ENCODE measurements around the gene TTLL13.
A peak's percentile ranks its signal among the peaks of the same experiment; 100 is the strongest.
"Not testable (repeated sequence)": the region's sequence is repeated elsewhere in the genome, so short reads cannot be mapped to it uniquely, and the experiment has no call there.

TTLL13 gene

GRCh38 chr15:90291679-90292356 is 42.5 kb downstream of the TTLL13 start:
- DNase-seq, result peak; percentile 17

DNA sequence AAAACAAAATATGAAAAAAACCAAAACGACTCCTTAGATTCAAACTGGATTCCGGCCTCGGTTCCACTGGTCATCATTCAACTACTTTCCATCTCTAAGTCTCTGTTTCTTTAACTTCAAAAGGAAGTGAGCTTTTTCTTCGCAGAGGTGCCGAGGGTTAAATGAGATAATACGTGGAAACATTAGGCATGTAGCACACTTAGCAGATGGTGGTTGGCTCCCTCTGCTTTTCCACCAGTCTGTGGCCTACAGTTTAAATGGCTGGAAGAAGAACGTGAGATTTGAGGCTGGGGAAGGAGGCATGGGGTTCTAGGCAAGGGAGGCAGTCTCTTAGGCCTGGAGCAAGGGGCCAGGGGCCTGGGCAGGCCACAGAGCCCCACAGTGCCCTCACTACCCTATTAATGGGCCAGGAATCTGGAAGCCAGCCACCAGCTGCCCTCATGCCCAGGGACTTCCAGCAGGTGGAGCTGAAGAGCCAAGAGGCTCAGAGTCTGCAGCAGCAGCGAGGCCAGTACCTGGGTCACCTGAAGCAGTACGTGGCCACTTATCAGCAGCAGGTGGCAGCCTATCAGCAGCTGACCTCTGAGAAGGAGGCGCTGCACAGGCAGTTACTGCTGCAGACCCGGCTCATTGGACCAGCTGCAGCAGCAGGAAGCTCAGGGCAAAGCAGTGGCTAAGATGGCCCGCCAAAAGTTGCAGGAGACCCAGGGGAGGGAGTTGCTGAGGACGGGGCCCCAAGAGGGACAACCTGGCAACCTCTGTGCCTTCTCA is 43.9 kb downstream of the TTLL13 start:
- peak; percentile 73 for DNase-seq

DNA sequence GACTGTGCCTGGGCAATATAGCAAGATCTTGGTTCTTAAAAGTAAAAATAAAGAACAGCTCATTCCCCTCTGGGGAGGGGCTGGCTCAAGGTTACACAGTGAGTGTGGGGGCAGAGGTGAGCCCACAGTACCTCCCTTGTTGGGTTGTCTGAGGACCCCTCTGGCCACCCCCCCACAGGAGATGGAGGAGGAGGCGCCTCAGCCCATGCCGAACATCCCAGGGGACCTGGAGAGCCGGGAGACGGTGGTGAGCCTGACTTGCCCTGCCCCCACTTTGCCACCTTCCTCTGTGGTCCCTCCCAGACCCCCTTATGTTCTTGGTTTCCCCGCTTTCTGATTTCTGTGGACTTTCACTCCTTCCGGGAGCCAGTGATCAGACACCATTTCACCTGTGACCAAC is 44.8 kb downstream of the TTLL13 start:
- no peak for DNase-seq

- no peak for DNase-seq
These were observed 45.4 kb downstream of the TTLL13 start for GRCh38 chr15:90294601-90295269.

GRCh38 chr15:90295270-90295648 is 45.9 kb downstream of the TTLL13 start:
- DNase-seq, result no peak

- not testable (repeated sequence) for DNase-seq
These were observed 47.0 kb downstream of the TTLL13 start for GRCh38 chr15:90296316-90296884.

GRCh38 chr15:90297021-90297420 is 47.7 kb downstream of the TTLL13 start:
- DNase-seq, result no peak

GRCh38 chr15:90300541-90300940 is 51.2 kb downstream of the TTLL13 start:
- no peak for DNase-seq

GRCh38 chr15:90300988-90301706 is 51.8 kb downstream of the TTLL13 start:
- DNase-seq, result peak; percentile 62

DNA sequence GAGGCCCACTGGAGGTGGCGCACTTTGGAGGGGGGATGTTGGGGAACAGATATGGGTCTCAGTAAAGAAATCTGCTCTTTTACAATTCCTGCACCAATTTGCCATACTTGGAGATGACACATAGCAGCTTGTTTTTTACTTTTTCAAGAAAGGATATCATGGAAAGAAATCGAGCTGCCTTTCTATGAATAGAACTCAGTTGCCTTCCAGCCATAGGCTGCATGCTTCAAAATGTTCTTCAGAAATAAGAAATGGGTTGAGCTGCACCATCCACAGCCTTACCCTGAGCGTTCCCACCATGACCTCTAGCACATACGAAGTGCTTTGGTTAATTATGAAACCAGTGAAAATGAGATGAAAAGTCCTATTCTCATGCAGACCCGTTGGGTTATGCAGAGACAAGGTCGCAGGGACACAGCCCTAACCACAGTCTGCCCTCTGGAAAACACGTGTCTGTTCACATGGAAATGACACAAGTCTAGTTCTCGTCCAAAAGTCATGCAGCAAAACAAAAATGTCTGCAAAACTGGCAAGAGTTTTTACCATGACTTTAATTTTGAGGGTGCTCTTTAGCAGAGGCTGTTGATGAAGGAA is 52.4 kb downstream of the TTLL13 start:
- DNase-seq, result no peak

DNA sequence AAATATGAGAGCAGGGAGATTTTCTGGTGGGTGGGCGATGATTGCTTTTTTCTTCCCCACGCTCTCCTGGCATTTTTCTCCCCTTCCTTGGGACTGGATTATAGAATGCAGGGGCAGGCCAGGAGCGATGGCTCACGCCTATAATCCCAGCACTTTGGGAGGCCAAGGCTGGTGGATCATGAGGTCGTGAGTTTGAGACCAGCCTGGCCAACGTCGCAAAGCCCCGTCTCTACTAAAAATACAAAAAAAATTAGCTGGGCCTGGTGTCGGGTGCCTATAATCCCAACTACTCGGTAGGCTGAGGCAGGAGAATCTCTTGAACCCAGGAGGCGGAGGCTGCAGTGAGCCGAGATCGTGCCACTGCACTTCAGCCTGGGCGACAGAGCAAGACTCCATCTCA is 56.0 kb downstream of the TTLL13 start:
- DNase-seq, result not testable (repeated sequence)

GRCh38 chr15:90305932-90306331 is 56.6 kb downstream of the TTLL13 start:
- DNase-seq, result no peak

DNA sequence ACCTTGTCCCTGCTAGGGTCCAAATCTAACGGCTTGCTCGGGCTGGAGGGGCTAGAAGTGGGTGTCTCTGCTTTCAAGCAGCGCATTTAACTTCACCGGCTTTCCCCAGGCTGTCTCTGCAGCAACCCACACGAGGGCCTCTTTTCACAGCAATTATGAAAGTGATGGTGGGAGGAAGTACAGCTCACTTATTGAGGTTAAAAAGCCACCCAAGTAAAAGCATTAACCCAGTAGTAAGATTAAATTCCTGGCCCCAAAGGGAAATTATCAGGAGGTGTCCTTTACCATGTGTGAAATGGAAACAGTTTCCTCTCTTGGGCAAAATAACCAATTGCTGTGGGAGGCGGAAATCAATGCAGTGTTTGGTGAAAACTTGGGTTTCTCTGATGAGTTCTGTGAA is 57.2 kb downstream of the TTLL13 start:
- peak; percentile 41 for DNase-seq

GRCh38 chr15:90307661-90308060 is 58.3 kb downstream of the TTLL13 start:
- no peak for DNase-seq

- no peak for DNase-seq
These were observed 59.7 kb downstream of the TTLL13 start for GRCh38 chr15:90309020-90309419.
